Sigmoid colon (tissue), 4 donors: ENCODE measurements around the gene ARFGAP1.

Experiments used
- CTCF ChIP-seq, 4 experiments: fragments of 450-650 bp in 3 of 4; fragments of 200-600 bp in 1 of 4; IDR thresholded peaks; one replicate each; pipeline ENCODE4 v1.5.1; 2016 to 2019; ENCODE audit warnings: antibody characterized with exemption in 4 of 4, mild to moderate bottlenecking in 3 of 4, moderate library complexity in 2 of 4
- POLR2A ChIP-seq, 2 donors: fragments of 450-650 bp; IDR thresholded peaks; one replicate each; pipeline ENCODE4 v1.6.1; 2016; ENCODE audit warnings: antibody characterized with exemption in 2 of 2, mild to moderate bottlenecking in 2 of 2, moderate library complexity in 2 of 2
- POLR2AphosphoS5 ChIP-seq, 4 donors: sonication (generic); formaldehyde crosslinking; IDR thresholded peaks; one replicate each; pipeline ENCODE4 v1.6.1; 2017; ENCODE audit warnings: antibody characterized with exemption in 4 of 4

- TF ChIP-seq POLR2AphosphoS5 (IDR thresholded peaks at IDR 0.05) (no peak), POLR2A (IDR thresholded peaks at IDR 0.05) (no peak), CTCF (IDR thresholded peaks at IDR 0.05) (no peak)
Observed at GRCh38 chr20:63252284-63252711, 20.3 kb upstream of the ARFGAP1 start.
